ENCODE data around the gene MAGEA6. TPM values are rescaled to one million over a fixed set of nuclear protein-coding genes. Genes with fewer than 3 reads are reported as not detected.
"Not testable (repeated sequence)": the region's sequence is repeated elsewhere in the genome, so short reads cannot be mapped to it uniquely, and the experiment has no call there.

Gene MAGEA6
- total and polyA plus RNA-seq, 9 of the 15 experiments (the other 6 are each of a cell fraction or from before 2014, with no cell fraction given): 15.4 to 132 (median 95.5) TPM

DNA sequence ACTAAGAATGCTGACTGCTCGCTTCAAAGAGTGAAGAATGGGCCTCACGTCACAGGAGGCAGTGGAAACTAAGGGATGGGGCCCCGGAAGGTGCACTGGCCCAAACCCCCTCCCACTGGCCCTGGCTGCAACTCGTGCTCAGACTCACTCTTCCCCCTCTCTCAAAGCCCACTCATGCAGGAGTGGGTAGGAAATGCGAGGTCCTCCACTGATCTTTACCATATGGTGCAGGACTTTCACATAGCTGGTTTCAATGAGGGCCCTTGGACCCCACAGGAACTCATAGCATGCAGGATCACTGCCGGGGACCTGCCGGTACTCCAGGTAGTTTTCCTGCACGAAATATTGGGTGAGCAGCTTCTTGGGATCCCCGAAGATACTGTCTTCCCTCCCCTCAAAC lies 2.9 kb downstream of the MAGEA6 start:
- POLR2A ChIA-PET; BruUV-seq (replicated peaks); H3K4me3 ChIP-seq; H3K4me1 ChIP-seq (replicated peaks in 1 of 2; ENCODE audit: control insufficient read depth in 2 of 2, insufficient read depth in 2 of 2, low read length in 2 of 2); intact Hi-C loops (cut with micrococcal nuclease); ATAC-seq; H2AFZ ChIP-seq (ENCODE audit: low read depth, low read length); H3K27ac ChIP-seq (ENCODE audit: extremely low read depth, low read depth, low read length); H3K79me2 ChIP-seq (ENCODE audit: control insufficient read depth, insufficient read depth, low read length); H3K9ac ChIP-seq (ENCODE audit: insufficient read depth in 1 of 2, low read depth in 2 of 2, low read length in 2 of 2); H3K4me2 ChIP-seq (ENCODE audit: insufficient read depth, low read length); CTCF ChIA-PET (ENCODE audit: low intra/inter-chr PET ratio); H3K36me3 ChIP-seq (ENCODE audit: control insufficient read depth, insufficient read depth, low read length); H3K27me3 ChIP-seq (ENCODE audit: control insufficient read depth in 2 of 2, insufficient read depth in 2 of 2, low read length in 2 of 2); DNase-seq (ENCODE audit: extremely low read depth in 1 of 4, low spot score in 3 of 4); H3K9me3 ChIP-seq (replicated peaks; ENCODE audit: control insufficient read depth, insufficient read depth, low read depth, low read length); FAIRE-seq; H3K9me1 ChIP-seq (ENCODE audit: control insufficient read depth, insufficient read depth, low read length); H4K20me1 ChIP-seq (replicated peaks; ENCODE audit: control insufficient read depth, insufficient read depth, low read length): not testable (repeated sequence)
- in situ Hi-C loops (cut with MboI): loop anchor here (5.0 kb wide), 1 partner anchor 64 kb away; no protein-coding TSS in a partner anchor
- WGBS (ENCODE audit: insufficient coverage, low coverage, missing lambda C conversion rate): 85% methylated on average over 6 of the region's 9 CpGs

- ATAC-seq: not testable (repeated sequence)
- WGBS (ENCODE audit: insufficient coverage, low coverage, missing lambda C conversion rate): no CpG with 5 or more reads among the region's 7 CpGs
These were observed 7.9 kb downstream of the MAGEA6 start for GRCh38 chrX:152761582-152761981.

DNA sequence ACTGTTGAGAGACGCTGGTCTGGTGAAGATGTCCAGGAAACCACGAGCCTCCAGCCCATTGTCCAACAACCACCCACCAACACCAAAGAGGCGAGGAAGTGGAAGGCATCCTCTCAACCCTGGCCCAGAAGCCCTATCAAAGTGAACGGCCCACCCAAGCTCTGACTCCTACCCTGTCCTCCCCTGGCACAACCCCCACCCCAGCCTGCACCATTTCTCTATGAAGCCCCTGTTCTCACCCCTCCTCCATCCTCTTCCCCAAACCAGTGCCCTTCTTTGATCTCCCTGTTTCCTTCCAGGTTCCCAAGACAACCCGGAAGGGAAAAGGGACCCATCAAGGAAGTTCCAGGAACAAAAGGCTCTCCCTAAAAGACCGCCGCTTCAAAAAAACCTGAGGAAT lies 9.9 kb downstream of the MAGEA6 start:
- H3K27ac ChIP-seq (ENCODE audit: extremely low read depth, low read depth, low read length); H4K20me1 ChIP-seq (replicated peaks; ENCODE audit: control insufficient read depth, insufficient read depth, low read length); H2AFZ ChIP-seq (ENCODE audit: low read depth, low read length); FAIRE-seq; H3K9me1 ChIP-seq (ENCODE audit: control insufficient read depth, insufficient read depth, low read length); in situ Hi-C loops (cut with MboI); H3K9me3 ChIP-seq (replicated peaks; ENCODE audit: control insufficient read depth, insufficient read depth, low read depth, low read length); H3K27me3 ChIP-seq (ENCODE audit: control insufficient read depth in 2 of 2, insufficient read depth in 2 of 2, low read length in 2 of 2); H3K4me2 ChIP-seq (ENCODE audit: insufficient read depth, low read length); H3K4me3 ChIP-seq; H3K79me2 ChIP-seq (ENCODE audit: control insufficient read depth, insufficient read depth, low read length); H3K9ac ChIP-seq (ENCODE audit: insufficient read depth in 1 of 2, low read depth in 2 of 2, low read length in 2 of 2); H3K4me1 ChIP-seq (replicated peaks in 1 of 2; ENCODE audit: control insufficient read depth in 2 of 2, insufficient read depth in 2 of 2, low read length in 2 of 2); intact Hi-C loops (cut with micrococcal nuclease); H3K36me3 ChIP-seq (ENCODE audit: control insufficient read depth, insufficient read depth, low read length); POLR2A ChIA-PET; DNase-seq (ENCODE audit: extremely low read depth in 1 of 4, low spot score in 3 of 4); CTCF ChIA-PET (ENCODE audit: low intra/inter-chr PET ratio): not testable (repeated sequence)
- BruUV-seq (replicated peaks): TSS peak; percentile 52
- WGBS (ENCODE audit: insufficient coverage, low coverage, missing lambda C conversion rate): 33% methylated on average over 3 of the region's 7 CpGs
- peak; percentile 41; the same call in 2 of the 3 replicates for ATAC-seq

More at GRCh38 chrX:152761582-152761981, 7.9 kb downstream of the MAGEA6 start:
- H3K4me3 ChIP-seq; H3K9ac ChIP-seq (ENCODE audit: insufficient read depth in 1 of 2, low read depth in 2 of 2, low read length in 2 of 2); FAIRE-seq; H3K4me2 ChIP-seq (ENCODE audit: insufficient read depth, low read length); intact Hi-C loops (cut with micrococcal nuclease); H3K27me3 ChIP-seq (ENCODE audit: control insufficient read depth in 2 of 2, insufficient read depth in 2 of 2, low read length in 2 of 2); H3K9me1 ChIP-seq (ENCODE audit: control insufficient read depth, insufficient read depth, low read length); H3K36me3 ChIP-seq (ENCODE audit: control insufficient read depth, insufficient read depth, low read length); POLR2A ChIA-PET; in situ Hi-C loops (cut with MboI); H3K9me3 ChIP-seq (replicated peaks; ENCODE audit: control insufficient read depth, insufficient read depth, low read depth, low read length); H3K79me2 ChIP-seq (ENCODE audit: control insufficient read depth, insufficient read depth, low read length); CTCF ChIA-PET (ENCODE audit: low intra/inter-chr PET ratio); H4K20me1 ChIP-seq (replicated peaks; ENCODE audit: control insufficient read depth, insufficient read depth, low read length); BruUV-seq (replicated peaks); H3K4me1 ChIP-seq (replicated peaks in 1 of 2; ENCODE audit: control insufficient read depth in 2 of 2, insufficient read depth in 2 of 2, low read length in 2 of 2); H2AFZ ChIP-seq (ENCODE audit: low read depth, low read length); H3K27ac ChIP-seq (ENCODE audit: extremely low read depth, low read depth, low read length); DNase-seq (ENCODE audit: extremely low read depth in 1 of 4, low spot score in 3 of 4): not testable (repeated sequence)

DNA sequence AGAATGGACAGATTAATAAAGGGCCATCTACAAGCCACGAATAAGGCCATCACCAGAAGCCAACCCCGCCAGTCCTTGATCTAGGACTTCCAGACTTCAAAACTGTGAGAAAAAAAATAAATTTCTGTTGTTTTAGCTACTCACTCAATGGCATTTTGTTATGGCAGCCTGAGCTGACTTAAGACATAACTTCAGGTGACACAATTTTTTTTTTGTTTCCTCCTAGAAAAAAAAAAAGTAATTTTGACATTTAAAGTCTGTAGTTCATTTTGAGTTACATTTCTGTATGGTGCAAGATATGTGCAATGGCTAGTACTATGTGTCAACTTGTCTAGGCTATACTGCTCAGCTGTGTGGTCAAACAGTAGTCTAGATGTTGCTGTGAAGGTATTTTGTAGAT lies 10.6 kb downstream of the MAGEA6 start, which contains the start of gene CSAG3:
TSS of gene CSAG3 (plus strand) at position 301 of the 400 bp plus-strand sequence.
- FAIRE-seq: not testable (repeated sequence)

More for the DNA sequence above, 10.6 kb downstream of the MAGEA6 start, which contains the start of gene CSAG3:
- WGBS (ENCODE audit: insufficient coverage, low coverage, missing lambda C conversion rate): no CpG with 5 or more reads among the region's 2 CpGs
- H2AFZ ChIP-seq (ENCODE audit: low read depth, low read length); H3K4me1 ChIP-seq (replicated peaks in 1 of 2; ENCODE audit: control insufficient read depth in 2 of 2, insufficient read depth in 2 of 2, low read length in 2 of 2); H3K4me3 ChIP-seq; H3K79me2 ChIP-seq (ENCODE audit: control insufficient read depth, insufficient read depth, low read length); in situ Hi-C loops (cut with MboI); H3K9me3 ChIP-seq (replicated peaks; ENCODE audit: control insufficient read depth, insufficient read depth, low read depth, low read length); H3K36me3 ChIP-seq (ENCODE audit: control insufficient read depth, insufficient read depth, low read length); H3K4me2 ChIP-seq (ENCODE audit: insufficient read depth, low read length); H4K20me1 ChIP-seq (replicated peaks; ENCODE audit: control insufficient read depth, insufficient read depth, low read length); POLR2A ChIA-PET; H3K9ac ChIP-seq (ENCODE audit: insufficient read depth in 1 of 2, low read depth in 2 of 2, low read length in 2 of 2); H3K27ac ChIP-seq (ENCODE audit: extremely low read depth, low read depth, low read length); BruUV-seq (replicated peaks); H3K9me1 ChIP-seq (ENCODE audit: control insufficient read depth, insufficient read depth, low read length); CTCF ChIA-PET (ENCODE audit: low intra/inter-chr PET ratio); intact Hi-C loops (cut with micrococcal nuclease); ATAC-seq; H3K27me3 ChIP-seq (ENCODE audit: control insufficient read depth in 2 of 2, insufficient read depth in 2 of 2, low read length in 2 of 2); DNase-seq (ENCODE audit: extremely low read depth in 1 of 4, low spot score in 3 of 4): not testable (repeated sequence)

Data from K562 (cell line).